Uterus (tissue), 2 donors: ENCODE results near the gene ZFPL1.

ENCODE experiments used
- POLR2A ChIP-seq, 2 donors: fragments of 450-650 bp; IDR thresholded peaks; one replicate each; pipeline ENCODE4 v1.6.1; 2016; ENCODE audit warnings: antibody characterized with exemption in 2 of 2, mild to moderate bottlenecking in 1 of 2, moderate library complexity in 1 of 2
- TF ChIP-seq, protein P1 (sequence below), 4 experiments: fragments of 200-600 bp in 2 of 4; fragments of 450-650 bp in 2 of 4; sonication (generic) in 2 of 4; IDR thresholded peaks; one replicate each; pipeline ENCODE4 v1.5.1; 2016 to 2019; ENCODE audit warnings: antibody characterized with exemption in 4 of 4, mild to moderate bottlenecking in 2 of 4, moderate library complexity in 1 of 4

DNA sequence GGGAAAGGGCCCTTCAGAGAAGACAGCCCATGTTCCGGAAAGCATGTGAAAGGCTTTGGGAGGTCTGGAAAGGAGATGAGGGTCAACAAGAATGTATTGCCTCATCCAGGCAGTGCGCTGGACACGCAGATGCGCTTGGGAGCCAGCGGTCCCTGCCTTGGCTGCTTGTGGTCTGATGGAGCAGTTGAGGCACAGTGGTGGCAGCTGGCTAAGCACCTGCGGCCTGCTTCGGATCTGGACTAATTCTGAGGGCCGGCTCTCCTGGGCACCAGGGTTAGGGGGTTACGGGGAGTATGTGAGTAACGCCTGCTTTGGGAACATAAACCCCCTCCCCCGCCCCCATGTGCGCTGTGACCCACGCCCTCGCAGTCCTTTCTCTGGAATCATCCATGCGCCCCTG, 23.1 kb downstream of the ZFPL1 start:
- TF ChIP-seq, protein P1, sequence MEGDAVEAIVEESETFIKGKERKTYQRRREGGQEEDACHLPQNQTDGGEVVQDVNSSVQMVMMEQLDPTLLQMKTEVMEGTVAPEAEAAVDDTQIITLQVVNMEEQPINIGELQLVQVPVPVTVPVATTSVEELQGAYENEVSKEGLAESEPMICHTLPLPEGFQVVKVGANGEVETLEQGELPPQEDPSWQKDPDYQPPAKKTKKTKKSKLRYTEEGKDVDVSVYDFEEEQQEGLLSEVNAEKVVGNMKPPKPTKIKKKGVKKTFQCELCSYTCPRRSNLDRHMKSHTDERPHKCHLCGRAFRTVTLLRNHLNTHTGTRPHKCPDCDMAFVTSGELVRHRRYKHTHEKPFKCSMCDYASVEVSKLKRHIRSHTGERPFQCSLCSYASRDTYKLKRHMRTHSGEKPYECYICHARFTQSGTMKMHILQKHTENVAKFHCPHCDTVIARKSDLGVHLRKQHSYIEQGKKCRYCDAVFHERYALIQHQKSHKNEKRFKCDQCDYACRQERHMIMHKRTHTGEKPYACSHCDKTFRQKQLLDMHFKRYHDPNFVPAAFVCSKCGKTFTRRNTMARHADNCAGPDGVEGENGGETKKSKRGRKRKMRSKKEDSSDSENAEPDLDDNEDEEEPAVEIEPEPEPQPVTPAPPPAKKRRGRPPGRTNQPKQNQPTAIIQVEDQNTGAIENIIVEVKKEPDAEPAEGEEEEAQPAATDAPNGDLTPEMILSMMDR (IDR thresholded peaks at IDR 0.05): no peak
- no peak for TF ChIP-seq POLR2A (IDR thresholded peaks at IDR 0.05)
